Fibroblast of lung (primary cell): ENCODE data around the gene ATG13. TPM values are rescaled to one million over a fixed set of nuclear protein-coding genes. Genes with fewer than 3 reads are reported as not detected.

ENCODE experiments used
- DNase-seq, 2 donors: peaks; one replicate each; pipeline versions ENCODE4 v3.0.0 to v3.0.0-alpha.2; 2010; ENCODE audit warnings: low read depth in 2 of 2
- H2AFZ ChIP-seq: 2 replicates; pipeline ENCODE4 v1.5.1; 2012; ENCODE audit warnings: low read length, control low read depth, inconsistent platforms
- H3K27ac ChIP-seq: 2 replicates; pipeline ENCODE4 v1.5.1; 2011; ENCODE audit warnings: low read length, control low read depth; ENCODE audit not compliant: insufficient read depth
- H3K27me3 ChIP-seq: 2 replicates; pipeline ENCODE4 v1.5.1; 2011; ENCODE audit warnings: mild to moderate bottlenecking, low read length; ENCODE audit not compliant: control insufficient read depth, insufficient read depth
- H3K36me3 ChIP-seq: 2 replicates; pipeline ENCODE4 v1.5.1; 2011; ENCODE audit warnings: low read length; ENCODE audit not compliant: control insufficient read depth, insufficient read depth
- H3K4me1 ChIP-seq: 2 replicates; pipeline ENCODE4 v1.5.1; 2011; ENCODE audit warnings: low read length; ENCODE audit not compliant: control insufficient read depth, insufficient read depth; ENCODE audit errors: extremely low read depth
- H3K4me2 ChIP-seq: 2 replicates; pipeline ENCODE4 v1.5.1; 2011; ENCODE audit warnings: low read length, control low read depth; ENCODE audit not compliant: insufficient read depth; ENCODE audit errors: extremely low read depth
- H3K4me3 ChIP-seq, 4 experiments: fragments of 200-600 bp in 1 of 4; sonication (generic) in 1 of 4; replicated peaks in 1 of 4; 2 replicates each; pipeline ENCODE4 v1.5.1; 2011 to 2016; ENCODE audit warnings: low read length in 4 of 4, low read depth in 3 of 4, mild to moderate bottlenecking in 3 of 4, control low read depth in 2 of 4, inconsistent platforms in 1 of 4, mixed read lengths in 1 of 4; ENCODE audit not compliant: insufficient read depth in 1 of 4; ENCODE audit errors: control extremely low read depth in 1 of 4
- H3K79me2 ChIP-seq: 2 replicates; pipeline ENCODE4 v1.5.1; 2012; ENCODE audit warnings: mild to moderate bottlenecking, low read length, inconsistent platforms; ENCODE audit not compliant: control insufficient read depth, insufficient read depth
- H3K9ac ChIP-seq: 2 replicates; pipeline ENCODE4 v1.5.1; 2011; ENCODE audit warnings: mild to moderate bottlenecking, low read length, control low read depth; ENCODE audit not compliant: insufficient read depth
- H3K9me3 ChIP-seq: 2 replicates; pipeline ENCODE4 v1.5.1; 2012; ENCODE audit warnings: low read depth, low read length; ENCODE audit not compliant: control insufficient read depth, insufficient read depth
- H4K20me1 ChIP-seq: 2 replicates; pipeline ENCODE4 v1.5.1; 2011; ENCODE audit warnings: low read length; ENCODE audit not compliant: control insufficient read depth, insufficient read depth; ENCODE audit errors: extremely low read depth
- EZH2 ChIP-seq: IDR thresholded peaks from 2 replicates; pipeline ENCODE4 v1.5.1; 2012; ENCODE audit warnings: low read length, control low read depth, mild to moderate bottlenecking; ENCODE audit errors: missing control alignments
- polyA plus RNA-seq, 2 donors: library from polyadenylated mRNA; depleted of rRNA in 1 of 2; stranded (reverse) in 1 of 2; unstranded in 1 of 2; fragments of >200 nt; gene quantifications; 2 replicates each; pipeline ENCODE4 v1.2.1, GENCODE V29; 2011 to 2012; ENCODE audit warnings: missing spikeins in 1 of 2
- total RNA-seq: library from RNA; depleted of rRNA; stranded (reverse); fragments of >200 nt; gene quantifications from 2 replicates; pipeline ENCODE4 v1.2.1, GENCODE V29; 2014
- TF ChIP-seq, protein P1 (sequence below), 2 donors: IDR thresholded peaks in 1 of 2; conservative IDR thresholded peaks in 1 of 2; 1 replicate in 1 of 2; 2 replicates in 1 of 2; pipeline ENCODE4 v1.5.1; 2011 to 2012; ENCODE audit warnings: low read length in 2 of 2, control low read depth in 1 of 2, inconsistent platforms in 1 of 2, low read depth in 1 of 2, mild to moderate bottlenecking in 1 of 2

The ATG13 gene
- total and polyA plus RNA-seq, 2 donors (not counting 1 experiment from before 2014, with no cell fraction given), result 44.9 to 67.4 TPM

DNA sequence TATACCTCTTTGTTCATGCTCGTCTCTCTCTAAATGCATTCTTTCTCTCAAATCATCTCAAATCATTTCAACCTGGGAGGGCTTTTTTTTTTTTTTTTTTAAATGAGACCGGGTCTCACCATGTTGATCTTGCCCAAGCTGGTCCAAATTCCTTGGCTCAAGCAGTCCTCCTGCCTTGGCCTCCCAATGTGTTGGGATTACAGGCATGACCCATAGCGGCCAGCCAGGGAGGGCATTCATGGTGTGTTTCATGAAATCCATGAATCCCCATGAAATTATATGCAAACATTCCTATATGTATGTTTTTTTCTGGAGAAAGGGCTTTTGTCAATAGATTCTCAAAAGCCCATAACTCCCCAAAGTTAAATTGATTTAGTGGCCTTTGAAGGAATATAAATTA is 26.2 kb downstream of the ATG13 start:
- no peak for DNase-seq
- TF ChIP-seq EZH2, result no peak
- TF ChIP-seq, protein P1, sequence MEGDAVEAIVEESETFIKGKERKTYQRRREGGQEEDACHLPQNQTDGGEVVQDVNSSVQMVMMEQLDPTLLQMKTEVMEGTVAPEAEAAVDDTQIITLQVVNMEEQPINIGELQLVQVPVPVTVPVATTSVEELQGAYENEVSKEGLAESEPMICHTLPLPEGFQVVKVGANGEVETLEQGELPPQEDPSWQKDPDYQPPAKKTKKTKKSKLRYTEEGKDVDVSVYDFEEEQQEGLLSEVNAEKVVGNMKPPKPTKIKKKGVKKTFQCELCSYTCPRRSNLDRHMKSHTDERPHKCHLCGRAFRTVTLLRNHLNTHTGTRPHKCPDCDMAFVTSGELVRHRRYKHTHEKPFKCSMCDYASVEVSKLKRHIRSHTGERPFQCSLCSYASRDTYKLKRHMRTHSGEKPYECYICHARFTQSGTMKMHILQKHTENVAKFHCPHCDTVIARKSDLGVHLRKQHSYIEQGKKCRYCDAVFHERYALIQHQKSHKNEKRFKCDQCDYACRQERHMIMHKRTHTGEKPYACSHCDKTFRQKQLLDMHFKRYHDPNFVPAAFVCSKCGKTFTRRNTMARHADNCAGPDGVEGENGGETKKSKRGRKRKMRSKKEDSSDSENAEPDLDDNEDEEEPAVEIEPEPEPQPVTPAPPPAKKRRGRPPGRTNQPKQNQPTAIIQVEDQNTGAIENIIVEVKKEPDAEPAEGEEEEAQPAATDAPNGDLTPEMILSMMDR (conservative IDR thresholded peaks at IDR 0.05 in 1 of 2, IDR thresholded peaks at IDR 0.05 in 1 of 2; ENCODE audit: low read depth in 1 of 2, low read length in 2 of 2), result no peak
- H3K27ac ChIP-seq, result no peak overlapping the region
- H3K4me3 ChIP-seq, result no peak overlapping the region
- H3K27me3 ChIP-seq, result no peaks in the 10 kb centered on the region
- no peak overlapping the region for H3K9ac ChIP-seq
- H3K79me2 ChIP-seq, result no peaks in the 10 kb centered on the region
- H3K4me1 ChIP-seq, result no peaks in the 10 kb centered on the region
- H3K36me3 ChIP-seq, result peaks cover 2% of the 10 kb centered on the region
- H3K4me2 ChIP-seq, result no peak overlapping the region
- H4K20me1 ChIP-seq, result no peaks in the 10 kb centered on the region
- no peaks in the 10 kb centered on the region for H3K9me3 ChIP-seq
- H2AFZ ChIP-seq, result no peak overlapping the region

DNA sequence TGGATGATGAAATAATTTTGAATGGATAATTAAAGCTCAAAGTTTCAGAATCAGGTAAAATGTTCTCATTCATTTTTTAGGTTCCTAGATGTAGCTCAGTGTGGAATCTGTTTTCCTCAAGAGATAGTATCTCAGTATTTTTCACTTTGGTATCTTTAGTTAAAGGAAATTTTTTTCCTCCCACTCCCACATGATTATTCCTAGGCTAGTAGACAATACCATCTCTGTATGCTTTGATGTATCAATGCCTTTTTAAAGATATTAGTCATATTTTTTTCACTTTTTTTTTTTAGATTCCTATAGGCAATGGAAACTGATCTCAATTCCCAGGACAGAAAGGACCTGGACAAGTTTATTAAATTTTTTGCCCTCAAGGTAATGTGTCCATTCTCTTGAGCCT is 26.6 kb downstream of the ATG13 start:
- Histone ChIP-seq H3K79me2 (no peaks in the 10 kb centered on the region), H3K27me3 (no peaks in the 10 kb centered on the region), H3K36me3 (peaks cover 2% of the 10 kb centered on the region), H2AFZ (no peak overlapping the region), H3K4me1 (no peaks in the 10 kb centered on the region), H3K4me2 (no peak overlapping the region), H3K27ac (no peak overlapping the region), H3K9me3 (no peaks in the 10 kb centered on the region), H3K9ac (no peak overlapping the region), H4K20me1 (no peaks in the 10 kb centered on the region), H3K4me3 (no peak overlapping the region)
- DNase-seq, result no peak
- TF ChIP-seq, protein P1 (conservative IDR thresholded peaks at IDR 0.05 in 1 of 2, IDR thresholded peaks at IDR 0.05 in 1 of 2; ENCODE audit: low read depth in 1 of 2, low read length in 2 of 2), result no peak
- no peak for TF ChIP-seq EZH2

DNA sequence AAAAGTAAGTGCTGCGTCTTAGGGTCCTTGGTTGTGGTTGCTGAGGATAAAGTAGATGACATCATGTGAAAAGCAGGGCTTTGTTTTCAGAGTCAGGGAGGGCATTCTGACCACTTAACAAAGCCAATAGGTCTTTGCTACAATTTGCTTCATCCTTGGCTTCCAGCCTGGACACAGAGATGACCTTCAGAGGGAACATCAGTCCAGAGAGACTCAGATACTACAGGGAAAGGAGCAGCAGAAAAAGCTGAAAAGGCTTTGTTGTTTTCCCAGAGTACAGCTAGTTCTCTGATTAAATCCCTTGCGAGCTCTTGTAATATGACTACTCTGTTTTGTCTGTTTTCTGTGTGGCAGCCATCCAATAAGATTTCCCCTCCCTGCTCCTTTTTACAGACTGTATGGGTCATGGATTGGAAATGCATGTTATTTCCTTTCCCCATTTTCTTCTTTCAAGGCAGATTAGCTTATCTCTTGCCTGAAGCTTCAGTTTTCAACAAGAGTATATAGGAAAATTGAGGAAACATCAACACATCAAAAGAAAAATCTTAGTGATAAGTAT is 31.9 kb downstream of the ATG13 start:
- no peak overlapping the region for H3K9ac ChIP-seq
- no peak overlapping the region for H3K4me3 ChIP-seq
- H3K4me1 ChIP-seq, result peaks cover 6% of the 10 kb centered on the region
- peak overlapping the region; percentile 63 for H3K4me2 ChIP-seq
- peak overlapping the region; percentile 48 for H2AFZ ChIP-seq
- peaks cover 10% of the 10 kb centered on the region for H3K36me3 ChIP-seq
- H3K27ac ChIP-seq, result peak overlapping the region; percentile 77
- TF ChIP-seq, protein P1 (conservative IDR thresholded peaks at IDR 0.05 in 1 of 2, IDR thresholded peaks at IDR 0.05 in 1 of 2; ENCODE audit: low read depth in 1 of 2, low read length in 2 of 2), result no peak
- no peak for TF ChIP-seq EZH2
- H3K9me3 ChIP-seq, result no peaks in the 10 kb centered on the region
- H3K79me2 ChIP-seq, result no peaks in the 10 kb centered on the region
- DNase-seq, result peak; percentile 96 to 97
- no peaks in the 10 kb centered on the region for H3K27me3 ChIP-seq
- no peaks in the 10 kb centered on the region for H4K20me1 ChIP-seq
